GM12878 (cell line): ENCODE results near the gene STPG1. TPM values are rescaled to one million over a fixed set of nuclear protein-coding genes. Genes with fewer than 3 reads are reported as not detected.

Experiments used
- CBX3 ChIP-seq: fragments of 200-600 bp; sonication (generic); IDR thresholded peaks from 2 replicates; pipeline ENCODE4 v1.6.1; 2016; ENCODE audit warnings: low read depth, borderline replicate concordance
- CEBPB ChIP-seq, 2 experiments: fragments of 150-350 bp in 1 of 2; IDR thresholded peaks; 2 replicates each; pipeline ENCODE4 v1.6.1; 2012 to 2014; ENCODE audit warnings: low read depth in 2 of 2, low read length in 2 of 2, borderline replicate concordance in 1 of 2, inconsistent platforms in 1 of 2
- CREM ChIP-seq: IDR thresholded peaks from 2 replicates; pipeline ENCODE4 v1.6.1; 2014; ENCODE audit warnings: antibody characterized with exemption, low read depth
- DPF2 ChIP-seq: fragments of 450-650 bp; IDR thresholded peaks from 2 replicates; pipeline ENCODE4 v1.6.1; 2017; ENCODE audit warnings: mild to moderate bottlenecking
- IKZF1 ChIP-seq: fragments of 450-650 bp; conservative IDR thresholded peaks from 2 replicates; pipeline ENCODE4 v1.6.1; 2017; ENCODE audit warnings: antibody characterized with exemption, mild to moderate bottlenecking
- IKZF2 ChIP-seq, 2 experiments: fragments of 450-650 bp; IDR thresholded peaks; 2 replicates each; pipeline ENCODE4 v1.6.1; 2017; ENCODE audit warnings: mild to moderate bottlenecking in 2 of 2, moderate library complexity in 2 of 2
- MTA3 ChIP-seq: IDR thresholded peaks from 2 replicates; pipeline ENCODE4 v1.6.1; 2012; ENCODE audit warnings: low read length, inconsistent platforms, borderline replicate concordance
- MYB ChIP-seq: fragments of 150-350 bp; IDR thresholded peaks from 2 replicates; pipeline ENCODE4 v1.6.1; 2014; ENCODE audit warnings: mild to moderate bottlenecking, low read depth, low read length, borderline replicate concordance
- NFIC ChIP-seq: IDR thresholded peaks from 2 replicates; pipeline ENCODE4 v1.6.1; 2012; ENCODE audit warnings: low read depth, mild to moderate bottlenecking, inconsistent platforms, low read length, moderate library complexity
- NR2C2 ChIP-seq: IDR thresholded peaks from 2 replicates; pipeline ENCODE4 v1.6.1; 2011; ENCODE audit warnings: borderline replicate concordance, low read depth; ENCODE audit not compliant: control insufficient read depth, insufficient read length
- PAX5 ChIP-seq: IDR thresholded peaks from 2 replicates; pipeline ENCODE4 v1.6.1; 2011; ENCODE audit warnings: low read depth, low read length, borderline replicate concordance
- RAD21 ChIP-seq: IDR thresholded peaks from 2 replicates; pipeline ENCODE4 v1.6.1; 2011; ENCODE audit warnings: mild to moderate bottlenecking, low read depth, low read length, moderate library complexity; ENCODE audit not compliant: insufficient read depth
- RB1 ChIP-seq: fragments of 450-650 bp; formaldehyde crosslinking; IDR thresholded peaks from 2 replicates; pipeline ENCODE4 v1.6.1; 2017; ENCODE audit warnings: mild to moderate bottlenecking, borderline replicate concordance
- RCOR1 ChIP-seq: conservative IDR thresholded peaks from 2 replicates; pipeline ENCODE4 v1.6.1; 2012; ENCODE audit warnings: low read depth, low read length, improper control_type of control experiment
- RFX5 ChIP-seq: IDR thresholded peaks from 2 replicates; pipeline ENCODE4 v1.6.1; 2011; ENCODE audit warnings: low read depth, low read length, improper control_type of control experiment
- RUNX3 ChIP-seq: IDR thresholded peaks from 2 replicates; pipeline ENCODE4 v1.6.1; 2012; ENCODE audit warnings: low read length, inconsistent platforms
- SP1 ChIP-seq: IDR thresholded peaks from one replicate; pipeline ENCODE4 v1.6.1; 2011; ENCODE audit warnings: low read depth, low read length
- SREBF1 ChIP-seq: IDR thresholded peaks from 2 replicates; pipeline ENCODE4 v1.6.1; 2012; ENCODE audit warnings: mild to moderate bottlenecking, low read length
- STAT3 ChIP-seq: IDR thresholded peaks from 2 replicates; pipeline ENCODE4 v1.6.1; 2011; ENCODE audit warnings: low read depth, low read length, improper control_type of control experiment
- TCF12 ChIP-seq: IDR thresholded peaks from 2 replicates; pipeline ENCODE4 v1.6.1; 2011; ENCODE audit warnings: low read depth, mild to moderate bottlenecking, low read length
- TCF7 ChIP-seq: IDR thresholded peaks from 2 replicates; pipeline ENCODE4 v1.6.1; 2014; ENCODE audit warnings: antibody characterized with exemption, borderline replicate concordance
- ZSCAN29 ChIP-seq: fragments of 450-650 bp; IDR thresholded peaks from 2 replicates; pipeline ENCODE4 v1.6.1; 2017; ENCODE audit warnings: mild to moderate bottlenecking, moderate library complexity
- polyA plus RNA-seq, 11 experiments: library from polyadenylated mRNA; depleted of rRNA in 4 of 11; unstranded in 6 of 11; stranded (reverse) in 5 of 11; fragments of >200 nt; fragmentation: Nextera tagmentation in 4 of 11; fragmentation: Illumina TruSeq in 1 of 11; extraction: Ambion mirVana in 4 of 11; extraction: Trizol in 1 of 11; gene quantifications; 1 replicate in 1 of 11; 2 replicates in 10 of 11; pipeline versions ENCODE4 v1.2.1 to v1.2.3, GENCODE V29; 2011 to 2016; ENCODE audit warnings: inconsistent platforms in 2 of 11, missing spikeins in 2 of 11, low read depth in 1 of 11
- total RNA-seq, 4 experiments: library from RNA; depleted of rRNA in 3 of 4; stranded (reverse); fragments of >200 nt in 3 of 4; fragmentation: Illumina TruSeq in 1 of 4; extraction: Trizol in 1 of 4; gene quantifications; 2 replicates each; pipeline versions ENCODE4 v1.2.1 to v1.2.3, GENCODE V29; 2013 to 2021
- TF ChIP-seq, protein P1 (sequence below): fragments of 450-650 bp; IDR thresholded peaks from 2 replicates; pipeline ENCODE4 v1.6.1; 2017; ENCODE audit warnings: antibody characterized with exemption, mild to moderate bottlenecking, moderate library complexity
- TF ChIP-seq, protein P2 (sequence below): IDR thresholded peaks from 2 replicates; pipeline ENCODE4 v1.6.1; 2011; ENCODE audit warnings: low read depth, low read length, improper control_type of control experiment, borderline replicate concordance
- TF ChIP-seq, protein P3 (sequence below): fragments of 450-650 bp; IDR thresholded peaks from 2 replicates; pipeline ENCODE4 v1.6.1; 2017; ENCODE audit warnings: mild to moderate bottlenecking, low read depth, inconsistent platforms; ENCODE audit not compliant: poor library complexity, severe bottlenecking

Gene STPG1
- total and polyA plus RNA-seq, 10 of the 15 experiments (the other 5 are each of a cell fraction or from before 2014, with no cell fraction given): 0.22 to 2.6 (median 0.73) TPM

DNA sequence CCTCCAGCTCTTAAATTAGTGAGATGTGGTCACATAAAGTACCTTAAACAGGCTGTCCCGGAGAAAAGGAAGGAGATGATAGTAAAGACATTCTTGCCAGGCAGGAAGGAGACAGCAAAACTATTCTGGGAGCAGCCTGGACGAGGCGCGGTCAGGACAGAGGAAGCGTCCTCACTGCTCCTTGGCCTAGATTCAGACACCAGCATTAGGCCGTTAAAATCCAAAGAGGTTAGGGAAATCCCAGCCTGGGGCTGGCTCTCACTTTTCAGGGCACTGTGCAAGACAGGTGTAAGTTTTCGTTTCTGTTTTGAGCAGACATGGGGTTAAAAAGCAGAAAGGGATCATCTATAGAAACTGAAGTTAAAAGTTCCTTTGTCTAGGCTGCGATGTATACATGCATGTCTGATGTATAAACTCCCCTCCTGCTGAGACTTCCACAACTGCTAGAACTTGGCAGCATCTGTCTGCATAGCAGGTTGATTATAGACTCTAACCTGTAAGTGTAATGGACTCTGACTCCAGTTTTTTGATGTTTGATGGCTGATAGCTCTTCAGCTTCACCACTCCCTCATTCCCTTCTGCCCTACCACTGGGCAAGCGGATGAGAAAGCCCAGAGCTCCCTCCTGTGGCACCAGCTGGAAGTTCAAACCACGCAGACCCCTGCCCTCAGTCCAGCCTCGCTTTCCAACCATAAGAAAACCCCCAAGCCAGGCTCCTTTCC is 21.5 kb downstream of the STPG1 start (continued):
- TF ChIP-seq CEBPB (IDR thresholded peaks at IDR 0.05; ENCODE audit: borderline replicate concordance in 1 of 2, low read depth in 2 of 2, low read length in 2 of 2) (peak in 1 of 2 experiments; percentile 16; a peak in 1 of 4 replicates), NR2C2 (no peak), ZSCAN29 (peak; percentile 85), RB1 (peak; percentile 23; the same call in 1 of the 2 replicates), RAD21 (peak; percentile 85), RFX5 (no peak), NFIC (peak; percentile 91), RUNX3 (peak; percentile 58; the same call in 1 of the 2 replicates), TCF7 (no peak), IKZF1 (peak; percentile 89), PAX5 (no peak), CBX3 (no peak), MYB (peak; percentile 62; the same call in 1 of the 2 replicates), DPF2 (peak; percentile 75; the same call in 1 of the 2 replicates), STAT3 (0 out of 2 replicates have a peak, but pooled peaks have one; percentile 85), TCF12 (no peak; the same call in 1 of the 2 replicates), MTA3 (no peak; the same call in 1 of the 2 replicates), CREM (peak; percentile 33; the same call in 1 of the 2 replicates), IKZF2 (IDR thresholded peaks at IDR 0.05) (peak; percentile 88 to 90), RCOR1 (0 out of 2 replicates have a peak, but pooled peaks have one; percentile 21), SP1 (peak; percentile 30), SREBF1 (peak; percentile 21; the same call in 1 of the 2 replicates)
- TF ChIP-seq, protein P1, sequence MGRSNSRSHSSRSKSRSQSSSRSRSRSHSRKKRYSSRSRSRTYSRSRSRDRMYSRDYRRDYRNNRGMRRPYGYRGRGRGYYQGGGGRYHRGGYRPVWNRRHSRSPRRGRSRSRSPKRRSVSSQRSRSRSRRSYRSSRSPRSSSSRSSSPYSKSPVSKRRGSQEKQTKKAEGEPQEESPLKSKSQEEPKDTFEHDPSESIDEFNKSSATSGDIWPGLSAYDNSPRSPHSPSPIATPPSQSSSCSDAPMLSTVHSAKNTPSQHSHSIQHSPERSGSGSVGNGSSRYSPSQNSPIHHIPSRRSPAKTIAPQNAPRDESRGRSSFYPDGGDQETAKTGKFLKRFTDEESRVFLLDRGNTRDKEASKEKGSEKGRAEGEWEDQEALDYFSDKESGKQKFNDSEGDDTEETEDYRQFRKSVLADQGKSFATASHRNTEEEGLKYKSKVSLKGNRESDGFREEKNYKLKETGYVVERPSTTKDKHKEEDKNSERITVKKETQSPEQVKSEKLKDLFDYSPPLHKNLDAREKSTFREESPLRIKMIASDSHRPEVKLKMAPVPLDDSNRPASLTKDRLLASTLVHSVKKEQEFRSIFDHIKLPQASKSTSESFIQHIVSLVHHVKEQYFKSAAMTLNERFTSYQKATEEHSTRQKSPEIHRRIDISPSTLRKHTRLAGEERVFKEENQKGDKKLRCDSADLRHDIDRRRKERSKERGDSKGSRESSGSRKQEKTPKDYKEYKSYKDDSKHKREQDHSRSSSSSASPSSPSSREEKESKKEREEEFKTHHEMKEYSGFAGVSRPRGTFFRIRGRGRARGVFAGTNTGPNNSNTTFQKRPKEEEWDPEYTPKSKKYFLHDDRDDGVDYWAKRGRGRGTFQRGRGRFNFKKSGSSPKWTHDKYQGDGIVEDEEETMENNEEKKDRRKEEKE: no peak
- TF ChIP-seq, protein P2, sequence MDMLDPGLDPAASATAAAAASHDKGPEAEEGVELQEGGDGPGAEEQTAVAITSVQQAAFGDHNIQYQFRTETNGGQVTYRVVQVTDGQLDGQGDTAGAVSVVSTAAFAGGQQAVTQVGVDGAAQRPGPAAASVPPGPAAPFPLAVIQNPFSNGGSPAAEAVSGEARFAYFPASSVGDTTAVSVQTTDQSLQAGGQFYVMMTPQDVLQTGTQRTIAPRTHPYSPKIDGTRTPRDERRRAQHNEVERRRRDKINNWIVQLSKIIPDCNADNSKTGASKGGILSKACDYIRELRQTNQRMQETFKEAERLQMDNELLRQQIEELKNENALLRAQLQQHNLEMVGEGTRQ: no peak
- TF ChIP-seq, protein P3, sequence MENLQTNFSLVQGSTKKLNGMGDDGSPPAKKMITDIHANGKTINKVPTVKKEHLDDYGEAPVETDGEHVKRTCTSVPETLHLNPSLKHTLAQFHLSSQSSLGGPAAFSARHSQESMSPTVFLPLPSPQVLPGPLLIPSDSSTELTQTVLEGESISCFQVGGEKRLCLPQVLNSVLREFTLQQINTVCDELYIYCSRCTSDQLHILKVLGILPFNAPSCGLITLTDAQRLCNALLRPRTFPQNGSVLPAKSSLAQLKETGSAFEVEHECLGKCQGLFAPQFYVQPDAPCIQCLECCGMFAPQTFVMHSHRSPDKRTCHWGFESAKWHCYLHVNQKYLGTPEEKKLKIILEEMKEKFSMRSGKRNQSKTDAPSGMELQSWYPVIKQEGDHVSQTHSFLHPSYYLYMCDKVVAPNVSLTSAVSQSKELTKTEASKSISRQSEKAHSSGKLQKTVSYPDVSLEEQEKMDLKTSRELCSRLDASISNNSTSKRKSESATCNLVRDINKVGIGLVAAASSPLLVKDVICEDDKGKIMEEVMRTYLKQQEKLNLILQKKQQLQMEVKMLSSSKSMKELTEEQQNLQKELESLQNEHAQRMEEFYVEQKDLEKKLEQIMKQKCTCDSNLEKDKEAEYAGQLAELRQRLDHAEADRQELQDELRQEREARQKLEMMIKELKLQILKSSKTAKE: peak; percentile 94
